CD4-positive, alpha-beta T cell treated with Interferon alpha-2 for 1 hour (primary cell): ENCODE measurements around the gene ERCC6L.

Experiments
- DNase-seq, 2 donors: peaks; one replicate each; pipeline ENCODE4 v3.0.0-alpha.2; 2020 to 2022

The ERCC6L gene

GRCh38 chrX:72158773-72159172 is 80.1 kb downstream of the ERCC6L start:
- no peak for DNase-seq
